ENCODE data around the gene GRB2. TPM values are rescaled to one million over a fixed set of nuclear protein-coding genes. Genes with fewer than 3 reads are reported as not detected.

GRB2 gene
- total RNA-seq, 1 donor, result 98.0 TPM

- TF ChIP-seq CTCF (IDR thresholded peaks at IDR 0.05; ENCODE audit: insufficient read depth, low read depth, low read length), result no peak
Observed at GRCh38 chr17:75394332-75394918, 11.1 kb downstream of the GRB2 start.

GRCh38 chr17:75393523-75394331 is 11.8 kb downstream of the GRB2 start:
- no peak for TF ChIP-seq CTCF (IDR thresholded peaks at IDR 0.05; ENCODE audit: insufficient read depth, low read depth, low read length)
- peak; percentile 98 for DNase-seq (ENCODE audit: low read depth)
- H3K4me3 ChIP-seq (ENCODE audit: low read depth, low read length), result peak overlapping the region; percentile 85

More at GRCh38 chr17:75394332-75394918, 11.1 kb downstream of the GRB2 start:
- H3K4me3 ChIP-seq (ENCODE audit: low read depth, low read length), result peak overlapping the region; percentile 85
- no peak for DNase-seq (ENCODE audit: low read depth)

GRCh38 chr17:75392559-75392958 is 12.9 kb downstream of the GRB2 start:
- TF ChIP-seq CTCF (IDR thresholded peaks at IDR 0.05; ENCODE audit: insufficient read depth, low read depth, low read length), result no peak
- DNase-seq (ENCODE audit: low read depth), result no peak
- H3K4me3 ChIP-seq (ENCODE audit: low read depth, low read length), result peak overlapping the region; percentile 85

- no peak overlapping the region for H3K4me3 ChIP-seq (ENCODE audit: low read depth, low read length)
- no peak for DNase-seq (ENCODE audit: low read depth)
- no peak for TF ChIP-seq CTCF (IDR thresholded peaks at IDR 0.05; ENCODE audit: insufficient read depth, low read depth, low read length)
Observed at GRCh38 chr17:75390982-75391381, 14.5 kb downstream of the GRB2 start.

- DNase-seq (ENCODE audit: low read depth), result no peak
- H3K4me3 ChIP-seq (ENCODE audit: low read depth, low read length), result no peak overlapping the region
- TF ChIP-seq CTCF (IDR thresholded peaks at IDR 0.05; ENCODE audit: insufficient read depth, low read depth, low read length), result no peak
Observed at GRCh38 chr17:75388476-75389030, 16.9 kb downstream of the GRB2 start.

GRCh38 chr17:75387771-75388170 is 17.7 kb downstream of the GRB2 start:
- H3K4me3 ChIP-seq (ENCODE audit: low read depth, low read length), result no peak overlapping the region
- DNase-seq (ENCODE audit: low read depth), result no peak
- TF ChIP-seq CTCF (IDR thresholded peaks at IDR 0.05; ENCODE audit: insufficient read depth, low read depth, low read length), result no peak
